Gastroesophageal sphincter (tissue), 4 donors: ENCODE results near the gene C1QTNF12. TPM values are rescaled to one million over a fixed set of nuclear protein-coding genes. Genes with fewer than 3 reads are reported as not detected.

ENCODE experiments used
- ATAC-seq: fragments of 150-250 bp; one replicate; pipeline ENCODE4 v1.9.1; 2016; ENCODE audit warnings: mild to moderate bottlenecking, moderate library complexity
- H3K27ac ChIP-seq, 4 donors: fragments of 200-600 bp; sonication (generic) in 3 of 4; 1 replicate in 3 of 4; 2 replicates in 1 of 4; pipeline ENCODE4 v1.5.1; 2016 to 2019
- H3K27me3 ChIP-seq: fragments of 200-600 bp; sonication (generic); one replicate; pipeline ENCODE4 v1.5.1; 2019
- H3K36me3 ChIP-seq, 2 donors: fragments of 200-600 bp; sonication (generic); one replicate each; pipeline ENCODE4 v1.5.1; 2019; ENCODE audit warnings: control low read depth in 1 of 2
- H3K4me1 ChIP-seq, 3 donors: fragments of 200-600 bp; sonication (generic); 1 replicate in 2 of 3; 2 replicates in 1 of 3; pipeline ENCODE4 v1.5.1; 2016 to 2019; ENCODE audit warnings: control low read depth in 2 of 3
- H3K4me3 ChIP-seq, 2 donors: fragments of 200-600 bp; sonication (generic); one replicate each; pipeline ENCODE4 v1.5.1; 2019; ENCODE audit warnings: mild to moderate bottlenecking in 1 of 2, moderate library complexity in 1 of 2
- H3K9me3 ChIP-seq, 3 donors: fragments of 200-600 bp; sonication (generic); one replicate each; pipeline ENCODE4 v1.5.1; 2017 to 2019; ENCODE audit warnings: control low read depth in 2 of 3
- EP300 ChIP-seq: sonication (generic); formaldehyde crosslinking; IDR thresholded peaks from one replicate; pipeline ENCODE4 v1.6.1; 2017; ENCODE audit warnings: antibody characterized with exemption, mild to moderate bottlenecking
- POLR2A ChIP-seq, 2 donors: fragments of 450-650 bp; IDR thresholded peaks; one replicate each; pipeline ENCODE4 v1.6.1; 2017; ENCODE audit warnings: antibody characterized with exemption in 2 of 2, mild to moderate bottlenecking in 2 of 2, moderate library complexity in 1 of 2
- POLR2AphosphoS5 ChIP-seq: sonication (generic); formaldehyde crosslinking; IDR thresholded peaks from one replicate; pipeline ENCODE4 v1.6.1; 2017; ENCODE audit warnings: antibody characterized with exemption
- whole genome bisulfite sequencing, 2 donors: methylation state at CpG; one replicate each; pipeline ENCODE4 v1.1.5; 2018; ENCODE audit warnings: low coverage in 1 of 2; 5-methylcytosine and 5-hydroxymethylcytosine counted together
- total RNA-seq, 4 donors: library from RNA; depleted of rRNA; stranded (reverse); fragments of >200 nt; gene quantifications; one replicate each; pipeline ENCODE4 v1.1.0, GENCODE V29; 2016
- TF ChIP-seq, protein P1 (sequence below), 4 experiments: fragments of 200-600 bp in 2 of 4; fragments of 450-650 bp in 2 of 4; sonication (generic) in 1 of 4; IDR thresholded peaks; one replicate each; pipeline ENCODE4 v1.5.1; 2017 to 2019; ENCODE audit warnings: antibody characterized with exemption in 4 of 4, mild to moderate bottlenecking in 2 of 4, moderate library complexity in 2 of 4

The C1QTNF12 gene
- total RNA-seq, 4 donors from 2014 or later = 0.96 to 2.8 (median 1.7) TPM

DNA sequence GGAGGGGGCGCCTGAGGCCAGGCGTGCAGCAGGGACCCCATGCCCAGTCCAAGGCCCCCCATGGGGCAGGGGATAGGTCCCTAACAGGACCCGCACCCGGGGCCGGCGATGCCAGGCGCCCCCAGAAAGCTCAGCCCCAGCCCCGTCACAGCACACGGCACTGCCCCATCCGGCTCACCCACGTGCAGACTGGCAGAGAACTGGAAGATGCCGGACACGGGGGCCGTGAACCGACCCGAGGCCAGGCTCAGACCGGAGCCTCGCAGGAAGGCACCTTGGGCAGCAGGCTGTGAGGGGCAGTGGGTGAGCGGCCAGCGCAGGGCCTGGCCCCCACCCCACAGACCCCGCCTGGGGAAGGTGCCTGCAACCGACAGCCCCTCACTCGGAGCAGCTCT is 3.3 kb downstream of the C1QTNF12 start:
- Histone ChIP-seq H3K36me3 (peaks cover 0 to 25% of the 10 kb centered on the region in 2 donors), H3K27me3 (peaks cover 73% of the 10 kb centered on the region), H3K4me3 (no peak overlapping the region), H3K27ac (no peak overlapping the region), H3K9me3 (no peaks in the 10 kb centered on the region), H3K4me1 (peaks cover 0 to 16% (median 0%) of the 10 kb centered on the region in 3 donors)
- TF ChIP-seq POLR2AphosphoS5 = no peak
- no peak for TF ChIP-seq POLR2A (IDR thresholded peaks at IDR 0.05)
- ATAC-seq = no peak
- no CpG with 5 or more reads among the region's 23 CpGs for WGBS, 2 donors

DNA sequence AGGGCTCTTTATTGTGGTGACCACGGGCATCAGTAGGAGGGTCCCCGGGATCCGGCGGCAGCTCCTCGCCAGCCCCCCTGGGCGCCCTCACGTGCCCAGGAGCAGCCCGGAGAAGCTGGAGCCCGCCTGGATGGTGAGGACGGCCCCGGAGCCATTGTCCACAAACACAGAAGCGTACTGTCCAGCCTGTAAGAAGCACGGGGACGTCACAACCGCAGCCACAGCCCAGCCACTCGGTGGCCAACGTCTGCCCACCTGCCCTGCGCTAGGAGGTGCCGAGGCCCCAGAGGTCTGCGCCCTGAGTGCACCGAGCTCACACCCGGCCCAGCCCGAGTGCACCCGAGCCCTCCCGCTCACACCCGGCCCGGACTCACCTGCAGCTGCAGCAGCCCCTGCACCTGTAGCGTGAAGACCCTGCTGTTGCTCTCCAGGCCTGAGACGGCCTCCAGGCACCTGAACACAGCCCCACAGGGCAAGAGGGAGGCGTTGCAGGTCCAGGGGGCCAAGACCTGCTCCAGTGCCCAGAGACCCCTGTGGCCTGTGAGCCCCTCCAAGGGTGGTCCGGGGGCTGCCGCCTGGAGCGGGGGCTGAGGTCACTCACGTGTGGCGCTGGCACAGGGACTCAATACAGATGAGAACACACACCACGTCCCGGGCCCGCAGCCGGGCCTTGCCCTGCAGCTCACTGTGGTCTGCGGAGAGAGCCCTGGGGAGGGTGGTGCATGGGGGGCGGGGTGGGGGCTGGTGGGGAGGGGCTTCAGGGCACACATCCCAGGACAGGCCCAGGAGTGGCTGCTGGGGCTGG is 3.9 kb downstream of the C1QTNF12 start:
- H3K4me1 ChIP-seq = peaks cover 0 to 19% (median 4%) of the 10 kb centered on the region in 3 donors
- H3K4me3 ChIP-seq = no peak overlapping the region
- H3K36me3 ChIP-seq = peaks cover 0 to 25% of the 10 kb centered on the region in 2 donors
- WGBS, 2 donors = no CpG with 5 or more reads among the region's 41 CpGs
- H3K27ac ChIP-seq = no peak overlapping the region
- TF ChIP-seq, protein P1, sequence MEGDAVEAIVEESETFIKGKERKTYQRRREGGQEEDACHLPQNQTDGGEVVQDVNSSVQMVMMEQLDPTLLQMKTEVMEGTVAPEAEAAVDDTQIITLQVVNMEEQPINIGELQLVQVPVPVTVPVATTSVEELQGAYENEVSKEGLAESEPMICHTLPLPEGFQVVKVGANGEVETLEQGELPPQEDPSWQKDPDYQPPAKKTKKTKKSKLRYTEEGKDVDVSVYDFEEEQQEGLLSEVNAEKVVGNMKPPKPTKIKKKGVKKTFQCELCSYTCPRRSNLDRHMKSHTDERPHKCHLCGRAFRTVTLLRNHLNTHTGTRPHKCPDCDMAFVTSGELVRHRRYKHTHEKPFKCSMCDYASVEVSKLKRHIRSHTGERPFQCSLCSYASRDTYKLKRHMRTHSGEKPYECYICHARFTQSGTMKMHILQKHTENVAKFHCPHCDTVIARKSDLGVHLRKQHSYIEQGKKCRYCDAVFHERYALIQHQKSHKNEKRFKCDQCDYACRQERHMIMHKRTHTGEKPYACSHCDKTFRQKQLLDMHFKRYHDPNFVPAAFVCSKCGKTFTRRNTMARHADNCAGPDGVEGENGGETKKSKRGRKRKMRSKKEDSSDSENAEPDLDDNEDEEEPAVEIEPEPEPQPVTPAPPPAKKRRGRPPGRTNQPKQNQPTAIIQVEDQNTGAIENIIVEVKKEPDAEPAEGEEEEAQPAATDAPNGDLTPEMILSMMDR (IDR thresholded peaks at IDR 0.05) = no peak
- no peak for TF ChIP-seq POLR2A (IDR thresholded peaks at IDR 0.05)
- no peak for TF ChIP-seq EP300
- TF ChIP-seq POLR2AphosphoS5 = no peak
- ATAC-seq = no peak
- no peaks in the 10 kb centered on the region for H3K9me3 ChIP-seq
- H3K27me3 ChIP-seq = peaks cover 73% of the 10 kb centered on the region

DNA sequence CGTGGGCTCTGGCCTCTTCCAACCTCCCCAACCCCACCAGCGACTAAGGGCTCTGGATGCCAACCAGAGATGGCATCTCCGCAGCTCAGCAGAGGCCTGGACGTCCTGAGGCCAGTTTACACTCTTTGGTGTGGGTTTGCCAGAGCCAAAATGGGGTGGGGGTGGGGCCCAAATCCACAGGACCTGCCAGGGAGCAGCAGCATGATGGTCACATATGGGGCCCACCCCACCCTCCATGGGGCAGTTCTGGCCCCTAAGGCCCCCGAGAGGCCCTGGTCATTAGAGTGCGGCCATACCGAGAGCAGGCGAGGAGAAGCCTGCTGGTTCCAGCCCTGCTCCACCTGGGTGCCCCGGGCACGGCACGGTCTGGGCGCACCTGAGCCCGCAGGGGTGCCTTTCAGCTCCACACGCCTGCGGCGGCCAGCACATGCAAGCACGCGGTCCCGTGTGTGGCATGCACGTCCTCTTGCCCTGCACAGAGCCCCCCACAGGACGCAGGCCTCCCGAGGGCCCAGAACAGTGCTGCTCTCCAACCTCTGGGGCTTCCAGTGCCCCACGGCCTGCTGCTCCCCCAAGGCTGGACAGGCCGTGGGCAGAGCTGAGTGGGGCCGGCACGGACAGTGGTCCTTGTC is 4.8 kb downstream of the C1QTNF12 start:
- H3K9me3 ChIP-seq = no peaks in the 10 kb centered on the region
- no peak for ATAC-seq
- no peak for TF ChIP-seq POLR2A (IDR thresholded peaks at IDR 0.05)
- TF ChIP-seq EP300 = no peak
- TF ChIP-seq POLR2AphosphoS5 = no peak
- TF ChIP-seq, protein P1 (IDR thresholded peaks at IDR 0.05) = no peak
- H3K27me3 ChIP-seq = peaks cover 69% of the 10 kb centered on the region
- H3K4me3 ChIP-seq = no peak overlapping the region
- no peak overlapping the region for H3K27ac ChIP-seq
- WGBS, 2 donors = no CpG with 5 or more reads among the region's 26 CpGs
- H3K4me1 ChIP-seq = peaks cover 0 to 22% (median 6%) of the 10 kb centered on the region in 3 donors
- peaks cover 0 to 25% of the 10 kb centered on the region in 2 donors for H3K36me3 ChIP-seq

DNA sequence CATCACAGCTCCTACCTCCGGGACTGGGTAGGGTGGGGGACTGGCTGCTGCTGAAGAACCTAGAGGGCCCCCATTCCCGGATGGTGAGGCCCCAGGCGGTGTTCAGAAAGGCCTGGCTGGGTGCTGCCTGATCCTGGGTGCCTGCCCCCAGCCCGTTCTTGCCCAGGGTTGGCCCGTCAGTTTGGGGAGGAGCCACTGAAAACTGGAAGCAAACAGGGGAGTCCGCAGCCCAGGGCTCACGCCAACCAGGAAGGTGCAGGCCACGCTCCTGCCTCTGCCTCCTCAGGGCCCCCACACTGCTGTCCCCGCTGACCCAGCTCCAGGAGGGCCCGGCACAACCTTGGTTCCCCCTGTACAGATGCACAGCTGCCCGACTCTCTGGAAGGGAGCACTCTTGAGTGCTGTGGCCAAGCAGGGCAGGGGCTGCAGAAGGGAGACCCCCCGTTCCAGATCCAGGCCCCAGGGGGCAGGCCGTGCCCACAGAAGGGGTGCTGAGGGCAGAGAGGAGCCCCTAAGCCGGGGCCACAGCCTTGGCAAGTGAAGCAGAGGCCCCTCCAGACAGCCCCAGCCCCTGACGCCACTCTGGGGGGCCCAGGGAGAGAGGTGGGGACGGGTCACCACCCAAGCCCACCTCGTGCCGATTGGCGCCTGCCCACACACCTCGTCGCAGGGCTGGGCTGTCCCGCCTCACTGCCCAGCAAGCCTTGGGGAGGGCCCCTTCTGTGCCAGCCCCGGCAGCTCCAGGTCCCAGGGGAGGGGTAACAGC is 5.5 kb downstream of the C1QTNF12 start:
- H3K9me3 ChIP-seq = no peaks in the 10 kb centered on the region
- TF ChIP-seq POLR2A (IDR thresholded peaks at IDR 0.05) = no peak
- no peak for TF ChIP-seq EP300
- TF ChIP-seq, protein P1 (IDR thresholded peaks at IDR 0.05) = no peak
- TF ChIP-seq POLR2AphosphoS5 = no peak
- H3K27ac ChIP-seq = no peak overlapping the region
- peaks cover 0 to 25% of the 10 kb centered on the region in 2 donors for H3K36me3 ChIP-seq
- no CpG with 5 or more reads among the region's 23 CpGs for WGBS, 2 donors
- peaks cover 0 to 18% (median 6%) of the 10 kb centered on the region in 3 donors for H3K4me1 ChIP-seq
- ATAC-seq = no peak
- no peak overlapping the region for H3K4me3 ChIP-seq
- peaks cover 62% of the 10 kb centered on the region for H3K27me3 ChIP-seq

DNA sequence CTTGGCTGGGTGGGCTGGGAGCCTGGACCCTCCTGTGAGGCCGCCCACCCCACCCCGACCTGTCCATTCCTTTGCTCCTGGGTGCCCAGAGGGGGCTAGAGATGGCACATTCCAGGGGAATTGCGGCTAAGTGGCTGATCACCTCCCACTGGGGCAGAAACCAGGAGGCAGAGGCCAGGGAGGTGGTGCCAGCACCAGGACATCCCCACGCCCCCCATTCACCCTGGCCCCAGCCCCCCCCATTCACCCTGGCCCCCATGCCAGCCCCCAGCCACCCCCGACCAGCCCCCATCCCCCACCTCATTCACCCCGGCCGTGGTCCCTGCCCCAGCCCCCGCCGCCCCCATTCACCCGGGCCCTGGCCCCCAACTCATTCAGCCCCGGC is 6.2 kb downstream of the C1QTNF12 start:
- no peaks in the 10 kb centered on the region for H3K9me3 ChIP-seq
- peaks cover 0 to 29% of the 10 kb centered on the region in 2 donors for H3K36me3 ChIP-seq
- no peak overlapping the region for H3K4me3 ChIP-seq
- H3K27me3 ChIP-seq = peaks cover 56% of the 10 kb centered on the region
- TF ChIP-seq POLR2AphosphoS5 (no peak), EP300 (no peak), POLR2A (IDR thresholded peaks at IDR 0.05) (no peak)
- TF ChIP-seq, protein P1 (IDR thresholded peaks at IDR 0.05) = no peak
- ATAC-seq = no peak
- WGBS, 2 donors = no CpG with 5 or more reads among the region's 11 CpGs
- H3K27ac ChIP-seq = no peak overlapping the region
- H3K4me1 ChIP-seq = peaks cover 0 to 16% (median 6%) of the 10 kb centered on the region in 3 donors
